Measurements from ENCODE around the gene DLK2.

DLK2 gene

GRCh38 chr6:43492673-43493072 is 37.3 kb upstream of the DLK2 start:
- Histone ChIP-seq H3K4me1 (peaks cover 2% of the 10 kb centered on the region), H3K4me2 (ENCODE audit: low read length) (no peak overlapping the region), H3K79me2 (peaks cover 24% of the 10 kb centered on the region), H2AFZ (no peak overlapping the region), H3K27me3 (ENCODE audit: control insufficient read depth, insufficient read depth, low read length) (no peaks in the 10 kb centered on the region), H3K36me3 (ENCODE audit: control insufficient read depth, insufficient read depth, low read length) (no peaks in the 10 kb centered on the region), H3K4me3 (ENCODE audit: low read depth, low read length) (no peak overlapping the region), H3K27ac (no peak overlapping the region), H3K9me3 (ENCODE audit: control insufficient read depth, low read length) (no peaks in the 10 kb centered on the region), H3K9ac (no peak overlapping the region)
- TF ChIP-seq CTCF (IDR thresholded peaks at IDR 0.05), result no peak

- Histone ChIP-seq H3K4me1 (peaks cover 2% of the 10 kb centered on the region), H3K27me3 (ENCODE audit: control insufficient read depth, insufficient read depth, low read length) (no peaks in the 10 kb centered on the region), H3K79me2 (peaks cover 30% of the 10 kb centered on the region), H3K27ac (no peak overlapping the region), H3K4me3 (ENCODE audit: low read depth, low read length) (no peak overlapping the region), H3K36me3 (ENCODE audit: control insufficient read depth, insufficient read depth, low read length) (no peaks in the 10 kb centered on the region), H3K9me3 (ENCODE audit: control insufficient read depth, low read length) (no peaks in the 10 kb centered on the region), H2AFZ (no peak overlapping the region), H3K4me2 (ENCODE audit: low read length) (no peak overlapping the region), H3K9ac (no peak overlapping the region)
- no peak for TF ChIP-seq CTCF (IDR thresholded peaks at IDR 0.05)
Measured at GRCh38 chr6:43491750-43492661, 36.7 kb upstream of the DLK2 start.

- no peak overlapping the region for H3K27ac ChIP-seq
- H3K4me3 ChIP-seq (ENCODE audit: low read depth, low read length), result no peak overlapping the region
- H3K4me1 ChIP-seq, result no peaks in the 10 kb centered on the region
- no peaks in the 10 kb centered on the region for H3K9me3 ChIP-seq (ENCODE audit: control insufficient read depth, low read length)
- H3K4me2 ChIP-seq (ENCODE audit: low read length), result no peak overlapping the region
- no peak overlapping the region for H2AFZ ChIP-seq
- H3K36me3 ChIP-seq (ENCODE audit: control insufficient read depth, insufficient read depth, low read length), result no peaks in the 10 kb centered on the region
- no peak overlapping the region for H3K9ac ChIP-seq
- H3K79me2 ChIP-seq, result peaks cover 37% of the 10 kb centered on the region
- TF ChIP-seq CTCF (IDR thresholded peaks at IDR 0.05), result no peak
- no peaks in the 10 kb centered on the region for H3K27me3 ChIP-seq (ENCODE audit: control insufficient read depth, insufficient read depth, low read length)
Measured at GRCh38 chr6:43490523-43490939, 35.2 kb upstream of the DLK2 start.

- Histone ChIP-seq H3K9me3 (ENCODE audit: control insufficient read depth, low read length) (no peaks in the 10 kb centered on the region), H3K79me2 (peaks cover 37% of the 10 kb centered on the region), H3K9ac (no peak overlapping the region), H3K27me3 (ENCODE audit: control insufficient read depth, insufficient read depth, low read length) (no peaks in the 10 kb centered on the region), H3K27ac (no peak overlapping the region), H2AFZ (no peak overlapping the region), H3K36me3 (ENCODE audit: control insufficient read depth, insufficient read depth, low read length) (no peaks in the 10 kb centered on the region), H3K4me2 (ENCODE audit: low read length) (no peak overlapping the region), H3K4me3 (ENCODE audit: low read depth, low read length) (no peak overlapping the region), H3K4me1 (no peaks in the 10 kb centered on the region)
- TF ChIP-seq CTCF (IDR thresholded peaks at IDR 0.05), result no peak
Measured at GRCh38 chr6:43489277-43490072, 34.1 kb upstream of the DLK2 start.
